Measurements from ENCODE around the gene PCP4L1.
"Not testable (repeated sequence)": the region's sequence is repeated elsewhere in the genome, so short reads cannot be mapped to it uniquely, and the experiment has no call there.

The PCP4L1 gene

GRCh38 chr1:161218301-161219077 lies 40.1 kb upstream of the PCP4L1 start:
- peak overlapping the region in 4 of 11 experiments; percentile 62 to 91 (median 87); a peak in 7 of 22 replicates for H3K9ac ChIP-seq
- H4K20me1 ChIP-seq: peaks cover 0 to 47% (median 20%) of the 10 kb centered on the region in 11 experiments; a peak in 16 of 22 replicates
- peak overlapping the region; percentile 72 to 100 (median 91) for H3K4me2 ChIP-seq
- H3K27ac ChIP-seq: peak overlapping the region in 4 of 11 experiments; percentile 47 to 92 (median 79); a peak in 5 of 22 replicates
- H3K27me3 ChIP-seq: peaks cover 8 to 81% (median 72%) of the 10 kb centered on the region in 11 experiments; a peak in 21 of 22 replicates
- H3K4me1 ChIP-seq: peaks cover 50 to 58% (median 53%) of the 10 kb centered on the region in 10 experiments
- H3K9me3 ChIP-seq (replicated peaks in 1 of 11): no peaks in the 10 kb centered on the region
- peaks cover 12 to 63% (median 14%) of the 10 kb centered on the region in 11 experiments for H3K36me3 ChIP-seq
- no peak for TF ChIP-seq Cebpa-rat (IDR thresholded peaks at IDR 0.05)
- H3K4me3 ChIP-seq: peak overlapping the region in 4 of 10 experiments; percentile 56 to 81 (median 74); a peak in 9 of 20 replicates

- 0 out of 22 replicates have a peak overlapping the region, but pooled peaks of 2 of the 11 experiments have one; percentile 88 to 91 for H3K9ac ChIP-seq
- H3K4me3 ChIP-seq: peak overlapping the region in 2 of 10 experiments; percentile 78 to 81; a peak in 3 of 20 replicates
- no peaks in the 10 kb centered on the region for H3K9me3 ChIP-seq (replicated peaks in 1 of 11)
- H3K36me3 ChIP-seq: peaks cover 4 to 56% (median 7%) of the 10 kb centered on the region in 11 experiments; a peak in 19 of 22 replicates
- peaks cover 8 to 84% (median 72%) of the 10 kb centered on the region in 11 experiments; a peak in 21 of 22 replicates for H3K27me3 ChIP-seq
- H4K20me1 ChIP-seq: peaks cover 0 to 40% (median 20%) of the 10 kb centered on the region in 11 experiments; a peak in 16 of 22 replicates
- no peak overlapping the region for H3K27ac ChIP-seq
- peaks cover 47 to 53% (median 51%) of the 10 kb centered on the region in 10 experiments for H3K4me1 ChIP-seq
- TF ChIP-seq Cebpa-rat (IDR thresholded peaks at IDR 0.05): no peak
- H3K4me2 ChIP-seq: peak overlapping the region in 10 of 11 experiments; percentile 17 to 100 (median 92); a peak in 15 of 22 replicates
Measured at GRCh38 chr1:161219078-161219892, 39.3 kb upstream of the PCP4L1 start.

GRCh38 chr1:161220002-161220401 lies 38.5 kb upstream of the PCP4L1 start:
- Histone ChIP-seq H3K4me2 (peak overlapping the region in 1 of 11 experiments; percentile 100; a peak in 2 of 22 replicates), H4K20me1 (peaks cover 0 to 33% (median 20%) of the 10 kb centered on the region in 11 experiments; a peak in 16 of 22 replicates), H3K9ac (no peak overlapping the region), H3K27me3 (peaks cover 8 to 82% (median 72%) of the 10 kb centered on the region in 11 experiments; a peak in 21 of 22 replicates), H3K4me1 (peaks cover 42 to 54% (median 47%) of the 10 kb centered on the region in 10 experiments), H3K27ac (no peak overlapping the region), H3K9me3 (replicated peaks in 1 of 11) (no peaks in the 10 kb centered on the region), H3K4me3 (no peak overlapping the region), H3K36me3 (peaks cover 0 to 56% (median 0%) of the 10 kb centered on the region in 11 experiments; a peak in 8 of 22 replicates)
- TF ChIP-seq Cebpa-rat (IDR thresholded peaks at IDR 0.05): no peak

- H3K9me3 ChIP-seq (replicated peaks in 1 of 11): no peaks in the 10 kb centered on the region
- H3K27me3 ChIP-seq: peaks cover 8 to 62% (median 51%) of the 10 kb centered on the region in 11 experiments; a peak in 21 of 22 replicates
- peaks cover 35 to 70% (median 39%) of the 10 kb centered on the region in 10 experiments for H3K4me1 ChIP-seq
- H3K36me3 ChIP-seq: peaks cover 0 to 56% (median 0%) of the 10 kb centered on the region in 11 experiments; a peak in 7 of 22 replicates
- H3K4me3 ChIP-seq: no peak overlapping the region
- no peak overlapping the region for H3K4me2 ChIP-seq
- H3K27ac ChIP-seq: no peak overlapping the region
- H4K20me1 ChIP-seq: peaks cover 0 to 20% (median 11%) of the 10 kb centered on the region in 11 experiments; a peak in 14 of 22 replicates
- no peak for TF ChIP-seq Cebpa-rat (IDR thresholded peaks at IDR 0.05)
- H3K9ac ChIP-seq: no peak overlapping the region
Measured at GRCh38 chr1:161222175-161223019, 36.1 kb upstream of the PCP4L1 start.

- no peak overlapping the region for H3K9ac ChIP-seq
- H3K27ac ChIP-seq: no peak overlapping the region
- peaks cover 0 to 10% (median 0%) of the 10 kb centered on the region in 11 experiments; a peak in 7 of 22 replicates for H4K20me1 ChIP-seq
- H3K9me3 ChIP-seq (replicated peaks in 1 of 11): no peaks in the 10 kb centered on the region
- no peak for TF ChIP-seq Cebpa-rat (IDR thresholded peaks at IDR 0.05)
- H3K4me1 ChIP-seq: peaks cover 27 to 68% (median 32%) of the 10 kb centered on the region in 10 experiments
- peaks cover 0 to 46% (median 37%) of the 10 kb centered on the region in 11 experiments; a peak in 20 of 22 replicates for H3K27me3 ChIP-seq
- peaks cover 6 to 53% (median 10%) of the 10 kb centered on the region in 11 experiments; a peak in 21 of 22 replicates for H3K36me3 ChIP-seq
- H3K4me3 ChIP-seq: no peak overlapping the region
- peak overlapping the region in 3 of 11 experiments; percentile 76 to 82 (median 77); a peak in 5 of 22 replicates for H3K4me2 ChIP-seq
Measured at GRCh38 chr1:161223805-161224694, 34.5 kb upstream of the PCP4L1 start.

- H4K20me1 ChIP-seq; H3K9me3 ChIP-seq (replicated peaks in 1 of 11); H3K4me3 ChIP-seq: not testable (repeated sequence)
- Histone ChIP-seq H3K27ac (peak overlapping the region in 3 of 11 experiments; percentile 18 to 64 (median 59); a peak in 4 of 22 replicates), H3K27me3 (peaks cover 0 to 39% (median 31%) of the 10 kb centered on the region in 11 experiments; a peak in 19 of 22 replicates), H3K4me2 (peak overlapping the region in 8 of 11 experiments; percentile 50 to 82 (median 68); a peak in 12 of 22 replicates), H3K4me1 (peaks cover 26 to 62% (median 29%) of the 10 kb centered on the region in 10 experiments), H3K36me3 (peaks cover 12 to 53% (median 17%) of the 10 kb centered on the region in 11 experiments; a peak in 21 of 22 replicates), H3K9ac (peak overlapping the region in 2 of 11 experiments; percentile 12 to 48; a peak in 1 of 22 replicates)
Measured at GRCh38 chr1:161224695-161225087, 33.9 kb upstream of the PCP4L1 start.

- peaks cover 0 to 35% (median 26%) of the 10 kb centered on the region in 11 experiments; a peak in 18 of 22 replicates for H3K27me3 ChIP-seq
- H3K27ac ChIP-seq: peak overlapping the region in 6 of 11 experiments; percentile 3 to 64 (median 34); a peak in 8 of 22 replicates
- H3K36me3 ChIP-seq: peaks cover 13 to 53% (median 18%) of the 10 kb centered on the region in 11 experiments; a peak in 21 of 22 replicates
- H3K4me1 ChIP-seq: peaks cover 26 to 60% (median 29%) of the 10 kb centered on the region in 10 experiments
- no peak for TF ChIP-seq Cebpa-rat (IDR thresholded peaks at IDR 0.05)
- peak overlapping the region; percentile 17 to 82 (median 59) for H3K4me2 ChIP-seq
- H3K9me3 ChIP-seq (replicated peaks in 1 of 11): no peaks in the 10 kb centered on the region
- H3K9ac ChIP-seq: peak overlapping the region in 4 of 11 experiments; percentile 12 to 48 (median 22); a peak in 1 of 22 replicates
- no peaks in the 10 kb centered on the region for H4K20me1 ChIP-seq
- H3K4me3 ChIP-seq: peak overlapping the region in 1 of 10 experiments; percentile 3; a peak in 1 of 20 replicates
Measured at GRCh38 chr1:161225178-161225533, 33.4 kb upstream of the PCP4L1 start.
